PC-9 (cell line): ENCODE measurements around the gene ATAD2B. TPM values are rescaled to one million over a fixed set of nuclear protein-coding genes. Genes with fewer than 3 reads are reported as not detected.

Experiments
- BruUV-seq: library from RNA; stranded (reverse); fragments of 400-500 nt; replicated peaks from 2 replicates; lab custom pipeline; 2021; lab: Mats Ljungman, UMichigan
- CTCF ChIA-PET: fragments of 300-600 bp; sonication (Branson Sonifier 250); formaldehyde crosslinking; loops from one replicate; lab custom pipeline; 2022; ENCODE audit warnings: antibody characterized with exemption; lab: Charles Lee
- POLR2A ChIA-PET: fragments of 300-600 bp; sonication (Branson Sonifier 250); formaldehyde crosslinking; loops from one replicate; lab custom pipeline; 2022; ENCODE audit warnings: antibody characterized with exemption; ENCODE audit not compliant: unreplicated experiment; lab: Charles Lee
- DNase-seq, 2 experiments: peaks; one replicate each; pipeline versions ENCODE4 v3.0.0 to v3.0.0-alpha.2; 2015 to 2022; ENCODE audit warnings: mixed read lengths in 1 of 2
- H2AFZ ChIP-seq: fragments of 200-600 bp; sonication (generic); 2 replicates; pipeline ENCODE4 v1.8.1; 2017; ENCODE audit warnings: antibody characterized with exemption
- H3F3A ChIP-seq: fragments of 200-600 bp; sonication (generic); 2 replicates; pipeline ENCODE4 v1.8.1; 2017; ENCODE audit warnings: antibody characterized with exemption, mild to moderate bottlenecking, low read depth; ENCODE audit not compliant: insufficient read depth
- H3K27ac ChIP-seq: fragments of 200-600 bp; sonication (generic); 2 replicates; pipeline ENCODE4 v1.6.1; 2016; ENCODE audit warnings: mixed run types
- H3K27me3 ChIP-seq: fragments of 200-600 bp; sonication (generic); 2 replicates; pipeline ENCODE4 v1.6.1; 2016; ENCODE audit warnings: low read depth, mixed run types; ENCODE audit not compliant: insufficient read depth
- H3K36me3 ChIP-seq: fragments of 200-600 bp; sonication (generic); 2 replicates; pipeline ENCODE4 v1.6.1; 2016; ENCODE audit warnings: low read depth, mixed run types
- H3K4me1 ChIP-seq: fragments of 200-600 bp; sonication (generic); replicated peaks from 2 replicates; pipeline ENCODE4 v1.6.1; 2016; ENCODE audit warnings: mixed run types; ENCODE audit not compliant: insufficient read depth
- H3K4me2 ChIP-seq: fragments of 200-600 bp; sonication (generic); 2 replicates; pipeline ENCODE4 v1.6.1; 2017; ENCODE audit warnings: mixed run types
- H3K4me3 ChIP-seq: fragments of 200-600 bp; sonication (generic); 2 replicates; pipeline ENCODE4 v1.6.1; 2016; ENCODE audit warnings: mixed run types
- H3K79me2 ChIP-seq: fragments of 200-600 bp; sonication (generic); 2 replicates; pipeline ENCODE4 v1.6.1; 2017; ENCODE audit warnings: low read depth, mixed run types
- H3K9me2 ChIP-seq: fragments of 200-600 bp; sonication (generic); 2 replicates; pipeline ENCODE4 v1.8.1; 2017; ENCODE audit warnings: mild to moderate bottlenecking; ENCODE audit not compliant: insufficient read depth
- H3K9me3 ChIP-seq: fragments of 200-600 bp; sonication (generic); 2 replicates; pipeline ENCODE4 v1.8.1; 2016; ENCODE audit warnings: low read depth; ENCODE audit not compliant: insufficient read depth
- H4K20me1 ChIP-seq: fragments of 200-600 bp; sonication (generic); 2 replicates; pipeline ENCODE4 v1.8.1; 2017; ENCODE audit not compliant: insufficient read depth
- EZH2 ChIP-seq: fragments of 200-600 bp; sonication (generic); IDR thresholded peaks from 2 replicates; pipeline ENCODE4 v1.8.0; 2017; ENCODE audit warnings: antibody characterized with exemption, low read depth
- intact Hi-C: fragments of 100-400 bp; cut with micrococcal nuclease; formaldehyde crosslinking; loops from one replicate; pipeline ENCODE4 v1.10.0; 2022; ENCODE audit not compliant: unreplicated experiment
- total RNA-seq: library from RNA; stranded (reverse); gene quantifications from 2 replicates; pipeline ENCODE4 v1.2.3, GENCODE V29; 2021
- TF ChIP-seq, protein P1 (sequence below): fragments of 200-600 bp; sonication (generic); conservative IDR thresholded peaks from 2 replicates; pipeline ENCODE4 v1.6.1; 2017; ENCODE audit warnings: mixed run types, antibody characterized with exemption, mild to moderate bottlenecking, moderate library complexity

The ATAD2B gene
- total RNA-seq, 1 experiment from 2014 or later, result 12.6 TPM

DNA sequence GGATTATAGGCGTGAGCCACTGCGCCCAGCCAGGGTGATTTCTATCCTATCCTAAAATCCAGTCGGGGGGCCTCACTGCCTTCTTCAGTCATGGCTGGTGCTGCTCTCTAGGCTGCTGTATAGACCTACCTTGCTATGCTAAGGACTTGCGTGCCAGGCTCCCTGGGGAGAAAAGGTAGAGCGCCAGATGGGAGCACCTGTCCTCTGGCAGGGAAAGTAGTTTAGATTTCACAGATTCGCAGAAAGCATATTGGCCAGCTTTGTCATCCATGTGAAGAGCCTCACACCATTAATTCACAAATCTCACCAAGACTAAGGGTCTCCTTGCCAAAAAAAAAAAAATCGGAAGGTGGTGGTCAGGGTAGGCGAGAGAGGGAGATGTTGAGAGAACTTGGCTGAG is 217.6 kb downstream of the ATAD2B start:
- Histone ChIP-seq H3K4me2 (no peak overlapping the region), H3K9me3 (no peaks in the 10 kb centered on the region), H3K36me3 (no peaks in the 10 kb centered on the region), H3F3A (no peaks in the 10 kb centered on the region), H3K27ac (no peak overlapping the region), H3K9me2 (no peaks in the 10 kb centered on the region), H2AFZ (no peak overlapping the region), H3K79me2 (no peaks in the 10 kb centered on the region), H3K4me1 (no peaks in the 10 kb centered on the region), H3K27me3 (no peaks in the 10 kb centered on the region), H4K20me1 (no peaks in the 10 kb centered on the region), H3K4me3 (no peak overlapping the region)
- BruUV-seq, result no TSS peak
- ChIA-PET POLR2A (no interaction called here), CTCF (no interaction called here)
- intact Hi-C loops, result no loop called here
- DNase-seq, result no peak
- TF ChIP-seq, protein P1, sequence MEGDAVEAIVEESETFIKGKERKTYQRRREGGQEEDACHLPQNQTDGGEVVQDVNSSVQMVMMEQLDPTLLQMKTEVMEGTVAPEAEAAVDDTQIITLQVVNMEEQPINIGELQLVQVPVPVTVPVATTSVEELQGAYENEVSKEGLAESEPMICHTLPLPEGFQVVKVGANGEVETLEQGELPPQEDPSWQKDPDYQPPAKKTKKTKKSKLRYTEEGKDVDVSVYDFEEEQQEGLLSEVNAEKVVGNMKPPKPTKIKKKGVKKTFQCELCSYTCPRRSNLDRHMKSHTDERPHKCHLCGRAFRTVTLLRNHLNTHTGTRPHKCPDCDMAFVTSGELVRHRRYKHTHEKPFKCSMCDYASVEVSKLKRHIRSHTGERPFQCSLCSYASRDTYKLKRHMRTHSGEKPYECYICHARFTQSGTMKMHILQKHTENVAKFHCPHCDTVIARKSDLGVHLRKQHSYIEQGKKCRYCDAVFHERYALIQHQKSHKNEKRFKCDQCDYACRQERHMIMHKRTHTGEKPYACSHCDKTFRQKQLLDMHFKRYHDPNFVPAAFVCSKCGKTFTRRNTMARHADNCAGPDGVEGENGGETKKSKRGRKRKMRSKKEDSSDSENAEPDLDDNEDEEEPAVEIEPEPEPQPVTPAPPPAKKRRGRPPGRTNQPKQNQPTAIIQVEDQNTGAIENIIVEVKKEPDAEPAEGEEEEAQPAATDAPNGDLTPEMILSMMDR, result no peak
- no peak for TF ChIP-seq EZH2

DNA sequence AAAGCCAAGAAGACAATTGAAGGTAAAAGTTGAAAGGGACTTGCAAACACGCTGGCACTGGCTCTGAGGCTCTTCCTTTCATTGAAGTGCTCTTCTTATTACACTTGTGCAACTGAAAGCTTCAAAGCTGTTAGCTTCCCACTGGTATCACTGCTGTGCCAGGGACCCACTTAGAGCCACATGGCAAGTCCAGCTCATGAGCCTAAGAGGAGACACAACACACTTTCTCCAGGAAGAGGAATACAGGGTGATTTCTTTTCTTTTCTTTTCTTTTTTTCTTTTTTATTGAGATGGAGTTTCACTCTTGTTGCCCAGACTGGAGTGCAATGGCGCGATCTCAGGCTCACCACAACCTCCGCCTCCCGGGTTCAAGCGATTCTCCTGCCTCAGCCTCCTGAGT is 218.2 kb downstream of the ATAD2B start:
- intact Hi-C loops, result no loop called here
- Histone ChIP-seq H3K27me3 (no peaks in the 10 kb centered on the region), H3K4me2 (no peak overlapping the region), H3K9me2 (no peaks in the 10 kb centered on the region), H4K20me1 (no peaks in the 10 kb centered on the region), H3F3A (no peaks in the 10 kb centered on the region), H2AFZ (no peak overlapping the region), H3K36me3 (no peaks in the 10 kb centered on the region), H3K4me3 (no peak overlapping the region), H3K9me3 (no peaks in the 10 kb centered on the region), H3K4me1 (no peaks in the 10 kb centered on the region), H3K27ac (no peak overlapping the region), H3K79me2 (no peaks in the 10 kb centered on the region)
- no TSS peak for BruUV-seq
- CTCF ChIA-PET, result no interaction called here
- no peak for DNase-seq
- POLR2A ChIA-PET, result no interaction called here
- TF ChIP-seq EZH2, result no peak
- TF ChIP-seq, protein P1, result no peak

DNA sequence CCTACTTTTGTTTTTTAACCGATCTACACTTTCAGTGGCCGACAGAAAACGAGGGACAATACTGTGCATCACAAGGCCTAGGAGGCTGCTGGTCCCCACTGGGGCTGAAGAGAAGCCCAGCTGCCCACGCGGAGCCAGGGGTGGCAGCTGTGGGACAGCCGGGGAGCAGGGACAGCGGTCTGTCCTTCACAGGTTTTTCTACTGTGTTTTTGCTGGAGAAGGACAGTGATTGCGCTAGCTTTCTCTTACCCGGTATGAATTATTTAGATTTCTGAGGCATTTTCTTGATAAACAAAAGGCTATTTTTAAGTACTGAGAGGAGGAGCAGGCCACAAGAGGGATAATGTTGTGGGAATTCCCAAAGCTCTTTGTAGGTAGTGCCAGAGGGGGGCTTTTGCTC is 219.8 kb downstream of the ATAD2B start:
- Histone ChIP-seq H3K9me3 (no peaks in the 10 kb centered on the region), H3K4me2 (no peak overlapping the region), H3K79me2 (no peaks in the 10 kb centered on the region), H3K4me3 (no peak overlapping the region), H2AFZ (no peak overlapping the region), H3F3A (no peaks in the 10 kb centered on the region), H3K27me3 (no peaks in the 10 kb centered on the region), H4K20me1 (no peaks in the 10 kb centered on the region), H3K9me2 (no peaks in the 10 kb centered on the region), H3K27ac (no peak overlapping the region), H3K4me1 (no peaks in the 10 kb centered on the region), H3K36me3 (no peaks in the 10 kb centered on the region)
- BruUV-seq, result no TSS peak
- intact Hi-C loops, result no loop called here
- TF ChIP-seq EZH2, result no peak
- TF ChIP-seq, protein P1, result no peak
- DNase-seq, result no peak
- ChIA-PET CTCF (no interaction called here), POLR2A (no interaction called here)
